Measurements from ENCODE around the gene TSPAN4. TPM values are rescaled to one million over a fixed set of nuclear protein-coding genes. Genes with fewer than 3 reads are reported as not detected.

The TSPAN4 gene
- total RNA-seq, 1 experiment from 2014 or later = 50.3 TPM

GRCh38 chr11:794013-794765, 48.5 kb upstream of the TSPAN4 start:
- 0 out of 2 replicates have a peak overlapping the region, but pooled peaks have one; percentile 94 for H3K9ac ChIP-seq (ENCODE audit: low read length)
- no peaks in the 10 kb centered on the region for H3K9me3 ChIP-seq (ENCODE audit: control insufficient read depth in 1 of 2, insufficient read depth in 1 of 2, low read depth in 1 of 2, low read length in 2 of 2)
- peaks cover 29% of the 10 kb centered on the region for H3K79me2 ChIP-seq (ENCODE audit: insufficient read depth, low read length)
- intact Hi-C loops (cut with micrococcal nuclease) = no loop called here
- no peaks in the 10 kb centered on the region for H4K20me1 ChIP-seq (ENCODE audit: insufficient read depth)
- H3K36me3 ChIP-seq (ENCODE audit: control insufficient read depth in 1 of 2, insufficient read depth in 2 of 2, low read length in 2 of 2) = peaks cover 0 to 4% of the 10 kb centered on the region in 2 experiments; a peak in 1 of 4 replicates
- BruUV-seq (replicated peaks) = no TSS peak
- POLR2A ChIA-PET = no interaction called here
- TF ChIP-seq EZH2 (IDR thresholded peaks at IDR 0.05) = no peak
- TF ChIP-seq ATF3 (IDR thresholded peaks at IDR 0.05) = no peak
- TF ChIP-seq TCF7L2 (IDR thresholded peaks at IDR 0.05; ENCODE audit: borderline replicate concordance, extremely low read depth, insufficient read depth, insufficient read length) = no peak
- no peak for TF ChIP-seq ZBTB33 (IDR thresholded peaks at IDR 0.05; ENCODE audit: extremely low read depth, insufficient replicate concordance, low read length)
- TF ChIP-seq CBX3 (IDR thresholded peaks at IDR 0.05; ENCODE audit: low read depth) = no peak
- TF ChIP-seq ZFX (IDR thresholded peaks at IDR 0.05) = no peak
- TF ChIP-seq SIN3A (IDR thresholded peaks at IDR 0.05; ENCODE audit: low read depth) = no peak
- no peak for TF ChIP-seq POLR2AphosphoS5 (IDR thresholded peaks at IDR 0.05; ENCODE audit: low read depth, low read length)
- TF ChIP-seq YY1 (IDR thresholded peaks at IDR 0.05; ENCODE audit: extremely low read depth, insufficient replicate concordance, low read depth, low read length) = no peak
- TF ChIP-seq JUND (IDR thresholded peaks at IDR 0.05) = no peak
- TF ChIP-seq EZH2phosphoT487 (IDR thresholded peaks at IDR 0.05; ENCODE audit: borderline replicate concordance) = no peak
- TF ChIP-seq EGR1 (IDR thresholded peaks at IDR 0.05; ENCODE audit: low read depth) = no peak
- TF ChIP-seq RAD21 (IDR thresholded peaks at IDR 0.05; ENCODE audit: low read depth) = no peak
- no peak for TF ChIP-seq REST (IDR thresholded peaks at IDR 0.05; ENCODE audit: low read depth)
- DNase-seq (ENCODE audit: low read depth, low spot score) = no peak
- no peaks in the 10 kb centered on the region for H3K9me2 ChIP-seq (ENCODE audit: insufficient read depth)
- H3K27me3 ChIP-seq (ENCODE audit: insufficient read depth, low read length) = no peaks in the 10 kb centered on the region
- no peak for ATAC-seq
- peak overlapping the region; percentile 97 for H3K4me2 ChIP-seq (ENCODE audit: low read length)
- peak overlapping the region; percentile 91; the same call in 1 of the 2 replicates for H3K27ac ChIP-seq (ENCODE audit: low read depth, low read length)
- CTCF ChIA-PET = no interaction called here
- H3K4me1 ChIP-seq (ENCODE audit: control insufficient read depth in 1 of 2, insufficient read depth in 2 of 2, low read length in 2 of 2) = peaks cover 23 to 57% of the 10 kb centered on the region in 2 experiments
- RAD21 ChIA-PET (ENCODE audit: low non-redundant PET in 1 of 2, low total read pairs in 2 of 2, uncharacterized antibody in 2 of 2, unreplicated experiment in 2 of 2) = no interaction called here
- peak overlapping the region in 1 of 2 experiments; percentile 86; a peak in 1 of 4 replicates for H3K4me3 ChIP-seq (replicated peaks in 1 of 2; ENCODE audit: low read depth in 1 of 2, low read length in 2 of 2)
- H2AFZ ChIP-seq (ENCODE audit: low read depth, low read length, poor library complexity, severe bottlenecking) = no peak overlapping the region

Measured in HCT116 (cell line).